NCI-H82 (cell line): Measurements from ENCODE around the gene EMC10.
A peak's percentile ranks its signal among the peaks of the same experiment; 100 is the strongest.

Source experiments
- DNase-seq: peaks from one replicate; lab custom pipeline; 2025; lab: John Stamatoyannopoulos, UW

EMC10 gene

GRCh38 chr19:50478901-50479715 lies 2.8 kb downstream of the EMC10 start:
- peak; percentile 75 for DNase-seq

DNA sequence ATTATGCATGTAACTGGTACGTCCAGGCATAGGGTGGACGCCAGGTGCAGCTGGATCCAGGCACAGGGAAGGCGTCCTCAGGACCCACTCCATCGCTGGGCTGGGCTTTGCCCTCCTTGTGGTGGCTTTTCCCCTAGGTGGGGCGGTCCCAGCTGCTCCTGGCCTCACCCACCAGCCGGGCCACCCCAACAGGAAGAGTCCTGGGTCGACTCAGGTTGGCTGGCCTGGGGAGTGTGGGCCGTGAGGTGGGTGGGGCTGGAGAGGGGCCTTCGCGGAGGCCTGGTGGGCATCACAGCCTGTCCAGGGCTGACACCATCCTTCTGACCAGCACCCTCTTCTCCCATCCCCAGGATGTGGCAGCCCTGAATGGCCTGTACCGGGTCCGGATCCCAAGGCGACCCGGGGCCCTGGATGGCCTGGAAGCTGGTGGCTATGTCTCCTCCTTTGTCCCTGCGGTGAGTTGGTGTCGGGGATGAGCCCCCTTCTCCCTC lies 3.5 kb downstream of the EMC10 start:
- no peak for DNase-seq

- no peak for DNase-seq
Observed at GRCh38 chr19:50480281-50481111, 4.2 kb downstream of the EMC10 start.

- DNase-seq = no peak
Observed at GRCh38 chr19:50481351-50482149, 5.2 kb downstream of the EMC10 start.

DNA sequence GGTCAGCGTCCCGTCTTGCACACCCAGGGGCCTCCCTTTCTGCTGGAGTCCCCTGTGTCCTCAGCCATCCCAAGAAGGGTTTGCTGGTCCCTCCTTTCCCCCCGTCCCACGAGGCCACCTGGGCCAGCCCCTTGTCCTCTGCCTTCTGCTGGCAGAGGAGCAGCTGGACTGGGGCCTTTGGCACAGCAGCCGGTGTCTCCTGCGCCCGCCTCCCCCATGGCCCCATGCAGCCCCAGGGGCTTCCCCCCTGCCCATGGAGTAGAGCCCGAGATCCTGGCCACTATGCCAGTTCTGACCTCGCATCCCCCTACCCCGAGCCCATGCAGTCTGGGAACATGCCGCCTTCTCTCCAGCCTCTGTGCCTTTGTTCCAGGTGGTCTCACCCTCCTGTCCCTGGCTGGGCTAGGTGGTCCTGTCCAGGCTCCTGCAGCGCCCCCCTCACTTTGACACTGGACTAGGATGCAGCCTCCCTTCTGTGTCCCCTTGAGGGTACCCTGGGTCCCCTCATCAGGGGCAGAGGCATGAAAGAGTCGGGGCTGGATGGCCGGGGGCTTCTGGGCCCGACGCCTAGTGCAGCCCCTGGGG lies 6.1 kb downstream of the EMC10 start:
- no peak for DNase-seq

- no peak for DNase-seq
Observed at GRCh38 chr19:50482916-50483315, 6.6 kb downstream of the EMC10 start.

DNA sequence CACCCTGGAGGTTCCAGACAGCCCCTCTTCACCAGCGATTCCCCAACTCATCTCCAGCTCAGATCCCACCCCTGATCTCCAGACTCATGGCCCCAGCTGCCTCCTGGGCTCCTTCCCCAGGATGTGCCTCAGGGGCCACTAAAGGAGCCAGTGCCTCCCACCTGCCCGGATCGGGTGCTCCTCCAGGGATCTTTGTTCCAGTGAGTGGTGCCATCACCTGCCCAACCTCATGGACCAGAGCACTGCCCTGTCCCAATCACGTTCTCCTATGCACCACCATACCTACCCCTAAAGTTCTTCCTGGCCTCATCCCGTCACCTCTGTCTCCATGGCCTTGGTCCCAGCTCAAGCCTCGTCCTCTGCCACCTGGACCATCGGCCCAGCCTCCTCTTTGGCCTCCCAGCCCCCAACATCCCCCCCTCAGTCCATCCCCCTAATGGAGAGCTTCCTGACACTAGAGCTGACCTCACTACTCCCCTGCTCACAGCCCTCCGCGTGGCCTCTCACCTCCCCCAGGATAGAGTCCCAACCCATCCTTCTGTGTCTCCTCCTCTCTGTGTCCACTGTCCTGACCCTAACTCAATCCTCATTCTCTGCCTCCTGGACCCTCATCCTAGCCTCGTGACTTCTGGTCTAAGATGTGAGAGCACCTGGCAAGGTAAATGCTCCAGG lies 9.1 kb downstream of the EMC10 start:
- no peak for DNase-seq

DNA sequence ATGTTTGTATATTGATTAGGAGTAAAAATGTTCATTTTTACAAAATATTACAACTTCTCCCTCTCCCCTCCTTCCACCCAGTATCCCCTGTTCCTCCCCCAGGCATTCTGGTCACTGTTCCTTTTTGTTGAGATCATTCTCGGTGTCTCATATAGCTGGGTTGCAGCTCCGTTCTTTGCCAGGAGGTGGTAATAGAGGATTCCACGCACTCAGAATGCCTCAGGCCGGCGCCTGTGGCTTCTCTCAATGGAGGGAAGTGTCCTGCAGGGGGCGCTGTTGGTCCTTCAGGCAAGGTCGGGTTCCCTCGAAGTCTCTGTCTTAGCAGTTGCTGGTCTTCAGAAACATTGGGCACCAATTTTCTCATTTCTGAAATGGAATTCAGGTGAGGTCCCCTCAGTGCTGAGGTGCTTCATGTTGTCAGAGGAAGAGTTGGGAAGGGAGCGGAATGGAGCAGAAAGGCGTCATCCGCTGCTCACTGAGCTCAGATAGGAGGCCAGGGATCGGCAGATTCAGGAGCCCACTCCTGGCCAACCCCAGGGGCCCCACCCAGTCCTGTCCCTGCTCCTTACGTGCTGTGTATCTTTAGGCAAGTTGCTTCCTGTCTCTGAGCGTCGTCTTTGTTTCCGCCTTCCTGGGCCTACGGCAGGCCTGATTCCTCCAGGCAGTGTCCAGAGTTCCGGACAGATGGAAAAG lies 10.7 kb downstream of the EMC10 start:
- peak; percentile 60 for DNase-seq

GRCh38 chr19:50488389-50489194 lies 12.3 kb downstream of the EMC10 start:
- DNase-seq = no peak

DNA sequence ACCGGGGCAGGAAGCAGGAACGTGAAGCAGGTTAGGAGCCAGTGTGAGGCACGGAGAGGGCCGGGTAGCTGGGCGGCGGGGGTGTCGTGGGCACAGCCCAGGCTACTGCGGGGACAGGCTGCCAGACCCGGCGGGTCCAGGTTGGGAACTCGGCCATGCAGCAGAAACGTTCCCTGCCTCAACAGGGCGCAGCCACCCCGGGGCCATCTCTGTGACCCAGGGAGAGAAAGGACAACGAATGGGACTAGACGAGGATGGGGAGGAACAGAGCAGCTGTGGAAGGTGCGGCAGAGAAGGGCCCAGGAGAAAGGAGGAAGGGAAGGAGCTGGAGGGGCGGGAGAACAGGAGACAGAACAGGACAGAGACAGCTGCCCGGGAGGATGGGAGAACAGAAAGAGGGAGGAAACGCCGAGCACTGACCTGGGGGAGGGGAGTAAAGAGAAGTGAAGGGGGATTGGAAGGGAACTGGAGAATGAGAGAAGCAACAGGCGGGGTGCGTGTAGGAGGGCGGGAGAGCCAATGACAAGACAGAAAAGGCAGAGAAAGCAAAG lies 13.2 kb downstream of the EMC10 start:
- no peak for DNase-seq

DNA sequence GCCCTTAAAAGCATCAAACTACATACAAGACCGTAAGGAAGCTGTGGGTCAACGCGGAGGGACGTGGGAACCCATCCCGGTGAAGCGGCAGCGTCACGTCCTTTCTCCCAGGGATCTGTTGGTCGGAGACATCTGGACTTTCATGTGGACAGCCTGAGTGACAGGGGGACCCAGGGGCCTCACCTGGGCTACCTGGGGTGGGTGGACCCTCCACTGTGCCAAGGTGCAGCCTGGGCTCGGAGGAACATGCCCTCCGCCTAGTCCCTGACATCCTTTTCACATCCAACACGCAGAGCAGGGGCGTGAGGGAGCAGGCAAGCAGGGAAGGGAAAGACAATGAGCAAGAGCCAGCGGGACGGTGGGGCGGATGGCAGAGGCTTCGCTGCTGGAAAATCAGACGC lies 14.1 kb downstream of the EMC10 start:
- DNase-seq = no peak

DNA sequence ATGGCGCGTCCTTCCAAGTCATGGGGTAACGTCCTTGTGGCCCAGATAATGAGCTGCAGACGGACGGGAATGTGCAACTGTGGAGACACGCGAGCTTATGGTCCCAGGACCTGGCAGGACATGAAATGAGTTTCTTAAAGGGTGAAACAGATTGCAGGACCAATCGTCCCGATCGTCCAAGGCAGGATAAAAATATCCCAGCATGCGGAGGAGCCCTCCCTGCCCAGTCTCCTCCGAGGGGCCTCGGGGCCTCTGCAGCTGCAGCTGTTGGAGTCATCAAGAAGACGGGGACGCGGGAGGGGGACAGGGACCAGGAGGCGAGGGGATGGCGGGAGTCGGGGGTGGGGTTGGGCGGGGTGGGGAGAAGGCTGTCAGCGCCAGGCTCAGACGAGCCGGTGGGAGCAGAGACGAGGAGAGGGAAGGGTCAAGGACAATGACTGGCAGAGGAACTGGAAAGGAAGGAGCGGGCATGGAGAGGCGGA lies 14.7 kb downstream of the EMC10 start:
- no peak for DNase-seq

GRCh38 chr19:50492303-50493052 lies 16.2 kb downstream of the EMC10 start:
- no peak for DNase-seq

DNA sequence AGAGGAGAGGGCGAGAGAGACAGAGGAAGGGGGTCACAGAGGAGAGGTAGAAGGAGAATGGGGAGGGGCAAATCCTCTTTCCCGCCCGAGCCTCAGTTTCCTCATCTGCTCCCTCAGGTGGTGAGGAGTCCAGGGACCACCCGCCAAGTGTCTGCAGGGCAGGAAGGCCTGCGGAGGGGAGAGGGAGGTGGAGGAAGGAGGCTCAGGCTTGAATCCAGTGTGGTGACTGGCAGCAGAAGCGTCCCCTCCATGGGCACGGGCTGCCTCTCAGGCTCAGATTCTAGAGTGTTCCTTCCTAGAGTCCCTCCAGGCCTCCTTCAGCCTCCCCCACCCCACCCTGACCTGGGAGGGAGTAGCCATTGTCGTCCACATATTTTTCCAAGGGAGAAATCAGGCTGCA lies 16.9 kb downstream of the EMC10 start:
- no peak for DNase-seq

DNA sequence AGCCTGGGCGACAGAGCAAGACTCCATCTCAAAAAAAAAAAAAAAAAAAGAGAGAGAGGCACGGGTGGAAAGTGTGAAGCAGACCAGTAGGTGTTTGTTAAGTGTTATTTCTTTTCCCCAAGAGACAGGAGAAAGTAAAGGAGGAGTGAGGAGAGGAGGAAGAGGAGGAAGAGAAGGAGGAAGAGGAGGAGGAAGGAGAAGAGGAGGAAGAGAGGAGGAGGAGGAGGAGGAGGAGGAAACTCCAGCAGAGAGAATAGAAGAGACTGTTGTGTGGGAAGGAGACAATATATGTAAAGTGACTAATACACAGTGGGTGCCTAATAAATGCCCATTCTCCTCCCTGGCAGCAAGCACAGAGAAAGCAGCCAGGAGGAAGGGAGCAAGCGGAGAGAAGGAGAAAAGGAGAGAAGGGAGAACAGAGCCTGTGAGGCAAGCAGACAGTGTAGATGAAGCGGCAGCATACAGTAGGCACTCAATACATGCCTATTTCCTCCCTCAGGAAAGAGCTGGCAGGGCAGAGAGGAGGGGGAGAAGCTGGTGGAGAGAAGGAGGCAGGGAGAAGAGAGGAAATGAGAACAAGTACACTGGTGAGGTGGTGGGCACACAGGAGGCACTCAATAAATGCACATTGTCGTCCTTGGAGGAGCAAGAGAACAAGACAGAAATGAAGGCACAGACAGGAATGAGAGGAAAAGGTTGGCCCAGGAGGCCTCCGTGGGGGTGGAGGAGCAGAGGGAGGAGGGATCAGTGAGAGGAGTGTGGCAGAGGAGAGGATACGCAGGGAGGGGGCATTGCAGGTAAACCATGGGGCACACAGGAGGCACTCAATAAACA lies 18.1 kb downstream of the EMC10 start:
- no peak for DNase-seq

GRCh38 chr19:50495020-50495531 lies 18.8 kb downstream of the EMC10 start:
- DNase-seq = no peak
